GM18517 (cell line): ENCODE data around the gene TCERG1L.
"Not testable (repeated sequence)": the region's sequence is repeated elsewhere in the genome, so short reads cannot be mapped to it uniquely, and the experiment has no call there.

Experiments used
- ATAC-seq: cut with Tn5 transposase; IDR thresholded peaks from one replicate; pipeline ENCODE4 v1.9.1; 2021; ENCODE audit warnings: mild to moderate bottlenecking, moderate library complexity; ENCODE audit not compliant: unreplicated experiment

TCERG1L gene

DNA sequence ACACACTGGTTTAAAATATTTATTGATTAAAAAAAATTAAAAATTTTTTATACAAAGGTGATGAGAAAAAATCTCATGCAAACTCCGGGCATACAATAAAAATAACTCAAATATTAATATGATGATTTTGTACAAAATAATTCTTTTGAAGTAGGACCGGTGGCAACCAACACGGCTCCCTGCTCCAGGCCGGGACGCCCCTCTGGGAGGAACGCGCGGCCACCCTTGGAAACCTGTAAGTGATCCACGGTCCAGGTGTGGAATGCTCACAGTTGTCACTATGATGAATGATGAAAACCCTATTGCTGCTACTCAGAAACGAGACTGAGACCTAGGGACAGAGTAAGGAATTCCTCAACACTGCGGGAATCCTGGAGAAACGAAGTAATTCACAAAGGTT lies 219.1 kb downstream of the TCERG1L start:
- no peak for ATAC-seq

- ATAC-seq, result no peak
These were observed 219.8 kb downstream of the TCERG1L start for GRCh38 chr10:131091682-131092081.

DNA sequence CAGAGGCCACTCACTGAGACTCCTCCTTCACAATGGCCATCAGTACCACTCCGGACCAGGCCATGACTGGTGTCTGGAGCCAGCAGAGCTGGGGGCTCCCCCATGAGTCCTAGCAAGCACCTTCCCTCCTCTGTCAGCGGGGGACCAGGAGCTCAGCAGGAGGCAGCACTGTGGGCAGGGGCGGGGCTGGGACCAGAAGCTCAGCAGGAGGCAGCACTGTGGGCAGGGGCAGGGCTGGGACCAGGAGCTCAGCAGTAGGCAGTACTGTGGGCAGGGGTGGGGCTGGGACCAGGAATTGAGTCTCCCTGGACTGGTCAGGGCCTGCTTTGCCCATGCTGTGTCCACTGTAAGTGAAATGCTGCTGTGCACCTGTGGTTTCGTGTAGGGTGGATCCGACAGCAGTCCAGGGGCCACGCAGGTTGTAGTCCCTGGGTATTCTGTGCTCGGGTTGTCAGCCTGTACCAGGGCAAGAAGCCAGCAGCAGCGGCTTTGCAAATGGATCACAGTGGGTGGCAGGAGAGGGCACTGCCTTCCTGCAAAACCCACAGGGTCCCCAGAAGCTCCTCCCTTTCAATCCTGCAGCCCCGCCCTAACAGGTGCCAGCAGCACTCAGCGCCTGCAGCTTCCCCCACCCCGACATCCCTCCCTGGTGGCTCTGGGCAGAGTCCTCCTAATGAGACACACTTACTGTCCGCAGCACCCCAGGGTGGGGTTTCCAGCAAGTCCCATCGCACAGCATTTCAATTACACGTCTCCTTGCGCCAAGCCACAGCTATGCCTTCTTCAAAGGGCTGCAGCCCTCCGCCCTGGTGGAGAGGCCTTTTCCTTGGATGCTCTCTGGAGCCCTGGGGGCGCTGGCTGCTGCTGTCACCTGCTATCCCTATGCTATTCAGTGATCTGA lies 220.5 kb downstream of the TCERG1L start:
- no peak for ATAC-seq

DNA sequence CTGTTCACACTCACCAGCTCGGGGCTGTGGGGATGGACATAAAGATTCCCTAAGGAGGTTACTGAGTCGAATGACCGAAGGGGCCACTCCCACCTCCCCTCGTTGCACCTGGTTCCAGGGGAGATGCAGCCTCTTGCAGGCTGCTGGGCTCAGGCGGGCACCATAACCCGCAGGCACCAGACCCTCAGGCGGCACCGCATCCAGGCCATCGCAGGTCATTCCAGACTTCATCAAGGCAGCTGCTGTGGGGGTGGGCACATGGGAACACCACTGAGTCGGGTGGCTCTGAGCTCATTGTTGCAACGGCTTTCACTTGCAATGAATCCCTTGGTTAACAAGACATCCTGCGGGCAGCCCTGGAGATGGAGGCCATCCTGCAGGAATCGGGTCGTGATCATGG lies 221.7 kb downstream of the TCERG1L start:
- no peak for ATAC-seq

DNA sequence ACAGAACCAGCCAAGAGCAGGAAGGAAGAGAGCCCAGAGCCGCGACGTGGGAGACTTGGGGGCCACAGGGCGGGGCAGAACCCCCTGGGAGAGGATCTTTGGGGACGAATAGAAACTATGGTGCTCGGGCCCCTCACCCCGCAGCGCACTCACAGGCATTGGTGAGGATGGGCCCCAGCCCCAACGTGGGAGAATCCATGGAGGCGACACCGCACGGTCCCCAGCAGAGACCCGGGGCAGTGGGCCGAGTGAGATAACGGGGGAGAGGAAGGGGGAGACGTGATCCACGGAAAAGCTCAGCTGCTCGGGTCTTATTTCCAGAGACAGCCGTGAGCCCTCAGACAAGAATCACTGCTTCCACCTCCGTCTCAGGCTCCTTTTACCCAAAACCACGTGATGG lies 222.4 kb downstream of the TCERG1L start:
- no peak for ATAC-seq

GRCh38 chr10:131088619-131089018 lies 222.9 kb downstream of the TCERG1L start:
- no peak for ATAC-seq

DNA sequence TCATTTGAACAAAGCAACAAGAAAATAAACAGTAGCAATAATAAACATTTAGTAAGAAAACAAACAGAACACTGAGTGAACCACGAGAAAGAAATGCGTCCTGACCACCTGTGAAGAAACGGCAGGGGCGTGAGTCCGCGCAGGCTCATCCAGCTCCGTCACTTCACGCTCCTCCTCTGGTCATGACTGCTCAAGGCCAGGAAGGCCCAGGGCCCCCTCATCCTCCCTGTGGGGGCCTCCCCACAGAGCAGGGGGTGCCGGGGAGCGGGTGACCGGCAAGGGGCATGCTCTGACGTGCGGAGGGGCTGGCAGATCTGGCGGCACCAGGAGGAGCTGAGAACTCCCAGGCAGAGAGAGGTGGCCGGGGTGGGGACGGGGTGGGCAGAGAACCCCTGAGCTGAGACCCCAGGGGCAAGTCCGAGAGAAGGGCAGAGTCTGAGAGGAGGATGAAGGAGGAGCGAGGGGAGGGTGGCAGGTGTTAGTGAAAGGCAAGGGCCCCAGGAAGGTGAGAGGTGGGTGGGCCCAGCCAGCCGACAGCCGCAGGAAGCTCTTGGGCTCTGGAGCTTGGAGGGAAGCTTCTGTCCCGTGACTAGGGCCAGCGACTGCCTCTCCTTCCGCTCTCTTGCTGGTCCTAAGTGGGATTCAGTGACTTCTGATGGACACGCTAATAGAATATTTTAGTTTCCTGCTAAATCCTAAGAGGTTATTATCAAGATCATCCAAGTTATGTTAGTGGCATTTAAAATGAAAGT lies 223.9 kb downstream of the TCERG1L start:
- no peak for ATAC-seq

GRCh38 chr10:131086511-131086910 lies 225.0 kb downstream of the TCERG1L start:
- no peak for ATAC-seq

DNA sequence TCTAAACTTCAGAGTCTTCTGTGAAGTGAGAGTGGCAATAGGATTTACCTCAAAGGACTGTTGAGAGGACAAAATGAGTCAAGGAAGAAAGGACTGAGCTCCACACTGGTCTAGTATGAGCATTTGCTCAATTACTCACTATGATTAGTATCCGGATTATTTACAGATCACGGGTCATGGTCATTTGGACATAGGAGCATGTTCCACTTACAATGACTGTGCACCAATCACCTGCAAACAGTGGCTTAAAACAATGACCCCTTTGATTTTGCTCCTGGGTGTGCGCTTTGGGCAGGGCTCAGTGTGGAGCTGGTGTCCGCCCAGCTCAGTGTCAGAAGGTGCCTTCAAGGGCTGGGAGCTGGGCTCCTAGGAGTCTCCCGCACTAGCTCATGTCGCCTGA lies 225.4 kb downstream of the TCERG1L start:
- no peak for ATAC-seq

GRCh38 chr10:131085091-131085860 lies 226.2 kb downstream of the TCERG1L start:
- ATAC-seq, result no peak

GRCh38 chr10:131084791-131085090 lies 226.8 kb downstream of the TCERG1L start:
- ATAC-seq, result no peak

DNA sequence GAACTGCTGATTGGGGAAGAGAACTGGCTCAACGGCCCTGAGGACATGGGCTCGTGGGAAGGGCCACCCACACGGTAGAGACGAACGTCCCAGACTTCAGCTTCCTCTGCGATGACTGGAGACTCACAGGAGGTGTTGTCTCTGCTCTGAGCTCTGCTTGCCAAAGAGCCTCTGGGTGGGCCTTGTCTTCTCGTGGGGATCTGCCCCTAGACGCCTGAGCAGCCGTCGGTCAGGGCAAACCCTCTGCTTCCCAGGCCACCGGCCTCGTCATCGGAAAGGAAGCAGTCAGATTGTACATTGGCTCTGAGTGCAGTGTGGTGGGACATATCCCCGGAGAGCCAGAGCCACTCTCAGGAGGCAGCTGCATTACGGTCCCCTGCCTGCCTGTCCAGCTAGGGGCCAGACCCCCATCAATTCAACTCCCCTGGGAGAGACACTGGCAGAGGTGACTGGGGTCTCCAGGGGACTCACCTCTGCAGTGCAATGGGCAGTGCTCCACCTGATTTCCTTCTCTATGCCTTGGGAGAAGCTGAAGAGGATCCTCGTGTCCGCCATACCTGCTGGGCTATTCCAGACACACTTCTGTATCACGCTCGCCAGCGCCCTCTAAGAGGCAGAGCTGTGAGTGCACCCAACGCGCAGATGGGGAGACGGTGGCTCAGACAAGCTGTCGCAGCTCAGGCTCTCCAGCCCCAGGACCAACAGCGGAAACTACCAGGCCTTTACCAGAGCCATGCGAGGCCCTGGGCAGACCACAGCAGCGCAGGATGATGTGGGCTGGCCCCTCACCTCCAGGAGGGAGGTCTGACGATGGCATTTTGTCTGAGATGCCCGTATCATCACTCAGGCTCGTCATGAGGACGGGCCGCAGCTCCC lies 227.4 kb downstream of the TCERG1L start:
- no peak for ATAC-seq

GRCh38 chr10:131082991-131083481 lies 228.5 kb downstream of the TCERG1L start:
- no peak for ATAC-seq

GRCh38 chr10:131082201-131082850 lies 229.2 kb downstream of the TCERG1L start:
- no peak for ATAC-seq

DNA sequence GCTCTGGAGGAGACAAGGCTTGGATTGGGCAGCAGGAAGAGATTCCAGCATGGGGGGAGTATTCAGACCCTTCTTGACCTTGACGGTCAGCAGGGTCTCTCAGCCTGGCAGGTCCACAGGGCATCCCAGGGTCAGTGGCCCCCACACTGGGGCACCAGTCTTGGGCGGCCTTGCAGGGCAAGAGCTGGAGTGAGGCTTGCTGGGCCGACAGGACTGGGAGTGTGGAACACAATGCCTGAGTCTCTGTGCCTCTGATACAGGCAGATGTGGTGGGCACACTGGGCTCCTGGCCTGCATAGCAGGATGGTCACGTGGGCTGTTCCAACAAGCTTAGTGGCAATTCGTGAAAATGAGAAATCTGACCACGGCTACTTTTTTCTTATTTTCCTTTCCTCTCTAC lies 229.7 kb downstream of the TCERG1L start:
- no peak for ATAC-seq

DNA sequence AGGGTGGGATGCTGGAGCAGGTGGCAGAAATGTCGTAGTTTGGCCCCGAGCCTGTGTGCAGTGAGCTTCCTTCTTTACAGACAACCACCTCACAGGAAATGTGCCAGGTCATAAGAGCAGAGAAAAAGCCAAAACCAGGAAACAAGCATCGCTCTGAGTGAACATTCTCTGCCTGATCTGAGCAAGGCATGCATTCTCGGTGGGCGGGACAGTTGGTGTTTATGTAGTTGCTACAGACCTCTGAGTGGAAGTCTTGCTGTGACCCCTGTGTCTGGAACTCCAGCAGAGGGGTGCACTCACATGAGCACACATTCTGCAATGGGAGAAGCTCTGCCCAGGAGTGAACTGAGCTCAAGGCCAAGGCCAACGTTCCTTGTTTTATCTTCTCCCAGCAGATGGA lies 230.1 kb downstream of the TCERG1L start:
- ATAC-seq, result no peak

- ATAC-seq, result no peak
These were observed 230.9 kb downstream of the TCERG1L start for GRCh38 chr10:131080571-131080970.

DNA sequence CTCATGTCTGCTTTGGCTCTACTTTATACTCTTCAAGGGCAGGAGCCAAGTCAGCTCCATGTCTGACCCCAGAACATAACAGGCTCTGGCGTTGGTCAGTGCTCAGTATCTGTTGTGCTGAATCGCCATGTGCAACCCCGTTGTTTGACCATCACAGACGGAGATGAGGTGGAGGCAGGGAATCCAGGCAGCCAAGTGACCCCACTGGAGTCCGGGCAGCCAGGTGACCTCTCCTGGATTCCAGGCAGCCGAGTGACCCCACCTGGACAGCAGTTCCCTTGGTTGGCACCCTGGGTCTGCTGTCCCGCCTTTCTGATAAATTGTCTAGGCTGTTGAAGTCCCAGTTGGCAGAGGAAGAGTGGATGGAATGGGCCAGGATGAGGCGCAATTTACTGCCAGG lies 232.2 kb downstream of the TCERG1L start:
- ATAC-seq, result no peak

DNA sequence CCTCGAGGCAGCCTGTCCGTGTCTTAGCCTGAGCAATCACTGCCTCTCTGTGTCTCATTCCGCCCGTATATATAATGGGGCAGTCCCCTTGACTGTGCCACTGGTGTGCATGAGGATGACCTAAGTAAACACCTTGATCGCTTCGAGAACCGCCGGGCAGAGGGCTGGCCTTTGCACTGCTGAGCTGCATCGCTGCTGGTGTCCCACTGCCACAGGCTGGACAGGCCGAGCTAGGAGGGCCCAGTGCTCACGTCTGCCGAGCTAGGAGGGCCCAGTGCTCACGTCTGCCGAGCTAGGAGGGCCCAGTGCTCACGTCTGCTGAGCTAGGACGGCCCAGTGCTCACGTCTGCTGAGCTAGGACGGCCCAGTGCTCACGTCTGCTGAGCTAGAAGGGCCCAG lies 232.6 kb downstream of the TCERG1L start:
- ATAC-seq, result not testable (repeated sequence)
